CD4-positive, alpha-beta T cell (primary cell): ENCODE measurements around the gene COL5A1. TPM values are rescaled to one million over a fixed set of nuclear protein-coding genes. Genes with fewer than 3 reads are reported as not detected.
A peak's percentile ranks its signal among the peaks of the same experiment; 100 is the strongest.

ENCODE experiments used
- ATAC-seq: fragments of 200-7000 bp; cut with Tn5 transposase; one replicate; pipeline ENCODE4 v1.10.0; 2022; ENCODE audit warnings: mild to moderate bottlenecking; ENCODE audit not compliant: poor library complexity
- CTCF ChIA-PET: fragments of 350-600 bp; sonication (Branson Sonifier 250); formaldehyde crosslinking; loops from one replicate; lab custom pipeline; 2021; ENCODE audit warnings: antibody characterized with exemption, inconsistent platforms; lab: Charles Lee
- POLR2A ChIA-PET: fragments of 350-600 bp; sonication (Branson Sonifier 250); formaldehyde crosslinking; loops from one replicate; lab custom pipeline; 2021; ENCODE audit warnings: antibody characterized with exemption, inconsistent platforms; lab: Charles Lee
- DNase-seq, 14 experiments: peaks; one replicate each; pipeline ENCODE4 v3.0.0-alpha.2; 2013 to 2020; ENCODE audit warnings: mixed read lengths in 2 of 14
- H3K27ac ChIP-seq, 2 donors: one replicate each; pipeline versions ENCODE4 v1.5.1 to v1.7.0; 2013; ENCODE audit warnings: low read length in 2 of 2, low read depth in 1 of 2, mild to moderate bottlenecking in 1 of 2
- H3K27me3 ChIP-seq, 2 experiments: 1 replicate in 1 of 2; 2 replicates in 1 of 2; pipeline versions ENCODE4 v1.6.1 to v1.7.0; 2013; ENCODE audit warnings: low read length in 2 of 2, control low read depth in 1 of 2, mild to moderate bottlenecking in 1 of 2, moderate library complexity in 1 of 2; ENCODE audit not compliant: insufficient read depth in 2 of 2, control insufficient read depth in 1 of 2
- H3K36me3 ChIP-seq: one replicate; pipeline ENCODE4 v1.6.1; 2013; ENCODE audit warnings: low read length, control low read depth; ENCODE audit not compliant: insufficient read depth
- H3K4me1 ChIP-seq: one replicate; pipeline ENCODE4 v1.6.1; 2013; ENCODE audit warnings: low read length, control low read depth; ENCODE audit not compliant: insufficient read depth
- H3K4me3 ChIP-seq: one replicate; pipeline ENCODE4 v1.5.1; 2013; ENCODE audit warnings: mild to moderate bottlenecking, low read length, moderate library complexity
- H3K9me3 ChIP-seq, 2 experiments: 1 replicate in 1 of 2; 2 replicates in 1 of 2; pipeline versions ENCODE4 v1.6.1 to v1.7.0; 2013; ENCODE audit warnings: low read length in 2 of 2, mild to moderate bottlenecking in 2 of 2, control low read depth in 1 of 2, moderate library complexity in 1 of 2; ENCODE audit not compliant: control insufficient read depth in 1 of 2, insufficient read depth in 1 of 2
- H3K27ac Mint-ChIP-seq: one replicate; pipeline ENCODE4 v1.8.0; 2020; ENCODE audit warnings: mixed read lengths
- H3K27me3 Mint-ChIP-seq: one replicate; pipeline ENCODE4 v1.8.0; 2021; ENCODE audit warnings: mixed read lengths
- H3K36me3 Mint-ChIP-seq: one replicate; pipeline ENCODE4 v1.8.0; 2021; ENCODE audit warnings: low read depth, mixed read lengths
- H3K4me1 Mint-ChIP-seq: one replicate; pipeline ENCODE4 v1.8.0; 2021; ENCODE audit warnings: low read depth, mixed read lengths
- H3K4me3 Mint-ChIP-seq: one replicate; pipeline ENCODE4 v1.8.0; 2020; ENCODE audit warnings: mild to moderate bottlenecking, mixed read lengths
- H3K9me3 Mint-ChIP-seq: one replicate; pipeline ENCODE4 v1.8.0; 2020; ENCODE audit warnings: mixed read lengths
- intact Hi-C, 2 experiments: fragments of 100-400 bp; cut with DNase I in 1 of 2; cut with micrococcal nuclease in 1 of 2; formaldehyde crosslinking; loops; one replicate each; pipeline versions ENCODE4 v1.15.1 to v1.9.0; 2023 to 2025; cut with DNase I, micrococcal nuclease
- total RNA-seq, 174 experiments: library from RNA in 2 of 174; stranded (reverse) in 2 of 174; gene quantifications; one replicate each; pipeline ENCODE4 v1.2.3 and lab custom pipeline; 2021 to 2026
- TF ChIP-seq, protein P1 (sequence below): fragments of 200-600 bp; IDR thresholded peaks from one replicate; pipeline ENCODE4 v1.8.0; 2022; ENCODE audit warnings: antibody characterized with exemption, mild to moderate bottlenecking

The COL5A1 gene
- total RNA-seq, 2 experiments from 2014 or later: 0.41 to 0.50 TPM

DNA sequence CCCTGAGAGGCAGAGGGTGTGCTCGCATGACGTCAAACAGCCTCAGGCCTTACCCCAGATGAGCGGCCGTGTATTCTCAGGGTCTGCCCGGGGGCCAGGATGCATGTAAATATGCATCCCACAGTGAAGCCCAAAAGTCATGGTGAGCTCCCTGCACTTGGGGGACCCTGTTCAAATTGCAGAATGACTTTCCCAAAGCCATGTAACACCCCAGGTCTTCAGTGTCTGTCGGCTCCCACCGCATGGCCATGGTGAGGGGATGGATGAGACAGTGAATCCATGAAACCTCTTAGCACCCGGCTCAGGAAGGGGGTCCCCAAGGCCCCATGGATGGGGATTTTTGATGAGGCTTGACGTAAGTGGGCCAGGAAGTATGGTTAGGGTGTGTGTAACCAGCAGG, 9.3 kb upstream of the COL5A1 start:
- H3K4me3 ChIP-seq: no peak overlapping the region
- ChIA-PET CTCF (no interaction called here), POLR2A (no interaction called here)
- no peaks in the 10 kb centered on the region for H3K27me3 ChIP-seq
- H3K9me3 ChIP-seq: no peaks in the 10 kb centered on the region
- H3K4me3 Mint-ChIP-seq: no peak overlapping the region
- ATAC-seq (no peak), DNase-seq (peak in 1 of 14 experiments; percentile 17)
- no peaks in the 10 kb centered on the region for H3K9me3 Mint-ChIP-seq
- no peak overlapping the region for H3K27ac ChIP-seq
- intact Hi-C loops: no loop called here
- H3K4me1 ChIP-seq: no peaks in the 10 kb centered on the region
- no peaks in the 10 kb centered on the region for H3K27me3 Mint-ChIP-seq
- H3K36me3 ChIP-seq: no peaks in the 10 kb centered on the region
- no peaks in the 10 kb centered on the region for H3K36me3 Mint-ChIP-seq
- TF ChIP-seq, protein P1, sequence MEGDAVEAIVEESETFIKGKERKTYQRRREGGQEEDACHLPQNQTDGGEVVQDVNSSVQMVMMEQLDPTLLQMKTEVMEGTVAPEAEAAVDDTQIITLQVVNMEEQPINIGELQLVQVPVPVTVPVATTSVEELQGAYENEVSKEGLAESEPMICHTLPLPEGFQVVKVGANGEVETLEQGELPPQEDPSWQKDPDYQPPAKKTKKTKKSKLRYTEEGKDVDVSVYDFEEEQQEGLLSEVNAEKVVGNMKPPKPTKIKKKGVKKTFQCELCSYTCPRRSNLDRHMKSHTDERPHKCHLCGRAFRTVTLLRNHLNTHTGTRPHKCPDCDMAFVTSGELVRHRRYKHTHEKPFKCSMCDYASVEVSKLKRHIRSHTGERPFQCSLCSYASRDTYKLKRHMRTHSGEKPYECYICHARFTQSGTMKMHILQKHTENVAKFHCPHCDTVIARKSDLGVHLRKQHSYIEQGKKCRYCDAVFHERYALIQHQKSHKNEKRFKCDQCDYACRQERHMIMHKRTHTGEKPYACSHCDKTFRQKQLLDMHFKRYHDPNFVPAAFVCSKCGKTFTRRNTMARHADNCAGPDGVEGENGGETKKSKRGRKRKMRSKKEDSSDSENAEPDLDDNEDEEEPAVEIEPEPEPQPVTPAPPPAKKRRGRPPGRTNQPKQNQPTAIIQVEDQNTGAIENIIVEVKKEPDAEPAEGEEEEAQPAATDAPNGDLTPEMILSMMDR: no peak
- H3K27ac Mint-ChIP-seq: no peak overlapping the region
- H3K4me1 Mint-ChIP-seq: no peaks in the 10 kb centered on the region

GRCh38 chr9:134633362-134634142, 8.1 kb upstream of the COL5A1 start:
- ATAC-seq (no peak), DNase-seq (peak in 1 of 14 experiments; percentile 16)
- TF ChIP-seq, protein P1: no peak
- no peaks in the 10 kb centered on the region for H3K36me3 Mint-ChIP-seq
- no peak overlapping the region for H3K4me3 Mint-ChIP-seq
- H3K9me3 Mint-ChIP-seq: no peaks in the 10 kb centered on the region
- H3K27me3 ChIP-seq: no peaks in the 10 kb centered on the region
- no peak overlapping the region for H3K4me3 ChIP-seq
- no peaks in the 10 kb centered on the region for H3K9me3 ChIP-seq
- ChIA-PET CTCF (no interaction called here), POLR2A (no interaction called here)
- no peaks in the 10 kb centered on the region for H3K4me1 Mint-ChIP-seq
- H3K27me3 Mint-ChIP-seq: no peaks in the 10 kb centered on the region
- no peak overlapping the region for H3K27ac Mint-ChIP-seq
- H3K4me1 ChIP-seq: no peaks in the 10 kb centered on the region
- intact Hi-C loops: no loop called here
- H3K27ac ChIP-seq: no peak overlapping the region
- H3K36me3 ChIP-seq: no peaks in the 10 kb centered on the region

- DNase-seq (no peak), ATAC-seq (no peak)
- no peak overlapping the region for H3K27ac ChIP-seq
- no peaks in the 10 kb centered on the region for H3K4me1 ChIP-seq
- H3K4me3 Mint-ChIP-seq: no peak overlapping the region
- no peaks in the 10 kb centered on the region for H3K27me3 Mint-ChIP-seq
- no peaks in the 10 kb centered on the region for H3K9me3 ChIP-seq
- no peak overlapping the region for H3K27ac Mint-ChIP-seq
- TF ChIP-seq, protein P1: no peak
- H3K4me1 Mint-ChIP-seq: no peaks in the 10 kb centered on the region
- H3K4me3 ChIP-seq: no peak overlapping the region
- CTCF ChIA-PET: no interaction called here
- intact Hi-C loops: no loop called here
- no peaks in the 10 kb centered on the region for H3K36me3 ChIP-seq
- H3K27me3 ChIP-seq: no peaks in the 10 kb centered on the region
- H3K36me3 Mint-ChIP-seq: no peaks in the 10 kb centered on the region
- H3K9me3 Mint-ChIP-seq: no peaks in the 10 kb centered on the region
- POLR2A ChIA-PET: no interaction called here
Observed at GRCh38 chr9:134634176-134634575, 7.4 kb upstream of the COL5A1 start.
